ENCODE data around the gene FCRL6. TPM values are rescaled to one million over a fixed set of nuclear protein-coding genes. Genes with fewer than 3 reads are reported as not detected.

FCRL6 gene
- total RNA-seq, 1 donor from 2014 or later: not detected

DNA sequence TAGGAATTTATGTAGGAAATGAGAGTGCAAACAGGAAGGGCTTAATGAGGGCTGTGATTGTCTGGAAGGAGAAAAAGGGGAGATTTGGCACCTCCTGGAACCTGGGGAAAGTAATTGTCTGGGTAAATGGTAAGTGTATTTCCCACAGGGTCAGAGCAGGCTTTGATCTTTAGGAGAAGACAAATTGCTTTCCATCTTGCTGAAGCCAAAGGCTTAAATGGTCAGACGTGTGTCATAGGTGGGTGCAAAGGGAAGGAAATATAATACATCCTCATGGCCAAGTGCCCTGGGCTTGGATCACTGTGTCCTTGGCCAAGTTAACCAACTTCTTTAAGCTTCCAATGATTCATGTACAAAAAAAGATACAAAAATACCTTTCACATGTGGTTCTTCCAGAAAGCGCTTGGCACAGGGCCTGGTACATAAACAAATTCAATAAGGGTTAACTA lies 22.7 kb upstream of the FCRL6 start:
- no peak for ATAC-seq (ENCODE audit: low read depth)
- H3K27ac Mint-ChIP-seq: no peak overlapping the region
- CTCF ChIA-PET: interaction anchor here (0.9 to 1.2 kb wide), 2 partner anchors 10 to 20 kb away, joined by 3 read pairs; no protein-coding TSS in a partner anchor

GRCh38 chr1:159780583-159781582 lies 21.3 kb upstream of the FCRL6 start, which contains the start of gene DUSP23:
Gene DUSP23, plus strand, starts transcription at chr1:159780962. Its CDS starts 139 bp downstream, at chr1:159781101.
- CTCF ChIA-PET: interaction anchor here (0.8 to 1.1 kb wide), 5 partner anchors 9 to 227 kb away, joined by 3 to 15 read pairs (median 5); no protein-coding TSS in a partner anchor
- peak; percentile 93 for DNase-seq
- intact Hi-C loops (cut with micrococcal nuclease): loop anchor here (1.0 to 5.0 kb wide), 6 partner anchors 9 to 569 kb away; partner anchors contain the start of gene PIGM
- peak; percentile 98 for ATAC-seq (ENCODE audit: low read depth)
- peak within 1 kb of the TSS; percentile 83 for H3K4me3 Mint-ChIP-seq
- POLR2A ChIA-PET: interaction anchor here (0.5 to 1.0 kb wide), 2 partner anchors 144 to 422 kb away, joined by 4 read pairs; no protein-coding TSS in a partner anchor
- H3K4me1 Mint-ChIP-seq: peaks cover 12% of the 10 kb centered on the region
- peaks cover 3% of the 10 kb centered on the region for H3K27me3 Mint-ChIP-seq
- no peaks in the 10 kb centered on the region for H3K36me3 Mint-ChIP-seq (ENCODE audit: low read depth)
- no peaks in the 10 kb centered on the region for H3K9me3 Mint-ChIP-seq
- no peak for TF ChIP-seq CTCF (IDR thresholded peaks at IDR 0.05)
- H3K27ac Mint-ChIP-seq: peak within 1 kb of the TSS; percentile 68

More for the DNA sequence above, 22.7 kb upstream of the FCRL6 start:
- peaks cover 7% of the 10 kb centered on the region for H3K27me3 Mint-ChIP-seq
- peaks cover 12% of the 10 kb centered on the region for H3K4me1 Mint-ChIP-seq
- H3K9me3 Mint-ChIP-seq: no peaks in the 10 kb centered on the region
- POLR2A ChIA-PET: no interaction called here
- no peak for TF ChIP-seq CTCF (IDR thresholded peaks at IDR 0.05)
- H3K4me3 Mint-ChIP-seq: no peak overlapping the region
- intact Hi-C loops (cut with micrococcal nuclease): no loop called here
- DNase-seq: no peak
- no peaks in the 10 kb centered on the region for H3K36me3 Mint-ChIP-seq (ENCODE audit: low read depth)

DNA sequence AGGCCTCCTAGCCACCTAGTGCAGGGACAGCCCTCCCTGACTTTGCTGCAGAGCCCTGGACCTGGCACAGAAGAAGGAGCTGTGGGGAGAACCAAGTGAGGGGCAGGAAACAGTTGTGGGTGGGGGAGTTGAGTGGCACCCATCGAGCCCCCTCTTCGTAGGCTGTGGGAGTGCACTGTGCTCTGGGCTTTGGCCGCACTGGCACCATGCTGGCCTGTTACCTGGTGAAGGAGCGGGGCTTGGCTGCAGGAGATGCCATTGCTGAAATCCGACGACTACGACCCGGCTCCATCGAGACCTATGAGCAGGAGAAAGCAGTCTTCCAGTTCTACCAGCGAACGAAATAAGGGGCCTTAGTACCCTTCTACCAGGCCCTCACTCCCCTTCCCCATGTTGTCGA lies 20.2 kb upstream of the FCRL6 start:
- intact Hi-C loops (cut with micrococcal nuclease): loop anchor here (2.0 to 5.0 kb wide), 2 partner anchors 17 to 570 kb away; no protein-coding TSS in a partner anchor
- no peaks in the 10 kb centered on the region for H3K9me3 Mint-ChIP-seq
- no peak for TF ChIP-seq CTCF (IDR thresholded peaks at IDR 0.05)
- CTCF ChIA-PET: no interaction called here
- no peak for ATAC-seq (ENCODE audit: low read depth)
- H3K36me3 Mint-ChIP-seq (ENCODE audit: low read depth): no peaks in the 10 kb centered on the region
- H3K4me1 Mint-ChIP-seq: peaks cover 12% of the 10 kb centered on the region
- H3K27ac Mint-ChIP-seq: no peak overlapping the region
- peaks cover 3% of the 10 kb centered on the region for H3K27me3 Mint-ChIP-seq
- POLR2A ChIA-PET: interaction anchor here (0.5 kb wide), 1 partner anchor 421 kb away, joined by 4 read pairs; no protein-coding TSS in a partner anchor
- peak overlapping the region; percentile 83 for H3K4me3 Mint-ChIP-seq
- DNase-seq: no peak

DNA sequence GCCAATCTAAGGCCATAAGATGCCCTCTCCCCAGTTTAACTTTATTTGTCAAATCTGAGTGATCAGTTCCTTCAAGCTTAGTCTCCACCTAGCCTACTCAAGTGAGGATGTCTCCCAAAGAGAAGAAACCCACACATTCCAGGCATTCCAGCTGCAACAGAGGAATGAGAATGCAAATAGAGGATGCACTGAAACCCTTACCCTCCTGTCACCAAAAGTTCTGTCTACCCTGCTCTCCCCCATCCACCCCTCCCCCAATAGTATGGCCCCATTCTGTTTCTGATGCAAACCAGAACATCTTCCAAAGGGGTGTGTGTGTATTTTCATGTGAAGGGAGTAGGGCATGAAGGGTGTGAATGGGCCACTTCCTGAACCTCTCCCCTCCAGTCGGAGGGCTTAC lies 18.4 kb upstream of the FCRL6 start:
- no peaks in the 10 kb centered on the region for H3K9me3 Mint-ChIP-seq
- DNase-seq (no peak), ATAC-seq (ENCODE audit: low read depth) (no peak)
- ChIA-PET CTCF (no interaction called here), POLR2A (no interaction called here)
- no peak overlapping the region for H3K4me3 Mint-ChIP-seq
- TF ChIP-seq CTCF (IDR thresholded peaks at IDR 0.05): no peak
- no peaks in the 10 kb centered on the region for H3K36me3 Mint-ChIP-seq (ENCODE audit: low read depth)
- H3K27me3 Mint-ChIP-seq: no peaks in the 10 kb centered on the region
- peaks cover 12% of the 10 kb centered on the region for H3K4me1 Mint-ChIP-seq
- intact Hi-C loops (cut with micrococcal nuclease): loop anchor here (5.0 kb wide), 1 partner anchor 571 kb away; no protein-coding TSS in a partner anchor
- H3K27ac Mint-ChIP-seq: no peak overlapping the region

- Mint-ChIP-seq H3K27ac (no peak overlapping the region), H3K27me3 (peaks cover under 1% of the 10 kb centered on the region), H3K4me3 (no peak overlapping the region), H3K36me3 (ENCODE audit: low read depth) (no peaks in the 10 kb centered on the region), H3K4me1 (peaks cover under 1% of the 10 kb centered on the region), H3K9me3 (no peaks in the 10 kb centered on the region)
- no peak for TF ChIP-seq CTCF (IDR thresholded peaks at IDR 0.05)
- ChIA-PET POLR2A (no interaction called here), CTCF (interaction anchor here (2.8 kb wide), 1 partner anchor 13 kb away, joined by 9 read pairs; no protein-coding TSS in a partner anchor)
- DNase-seq (no peak), ATAC-seq (ENCODE audit: low read depth) (no peak)
- intact Hi-C loops (cut with micrococcal nuclease): no loop called here
These were observed 15.7 kb upstream of the FCRL6 start for GRCh38 chr1:159786465-159786864.

All from activated B cell treated with CpG ODN at 0.5 μM for 24 hours (primary cell).